GM12878 (cell line): ENCODE data around the gene RTN3. TPM values are rescaled to one million over a fixed set of nuclear protein-coding genes. Genes with fewer than 3 reads are reported as not detected.
A peak's percentile ranks its signal among the peaks of the same experiment; 100 is the strongest.

ENCODE experiments used
- ASH2L ChIP-seq: fragments of 300-600, 200-600 bp; sonication (generic); IDR thresholded peaks from 2 replicates; pipeline ENCODE4 v1.6.1; 2017; ENCODE audit warnings: low read depth, mild to moderate bottlenecking, borderline replicate concordance
- CREB1 ChIP-seq: IDR thresholded peaks from 2 replicates; pipeline ENCODE4 v1.6.1; 2012; ENCODE audit warnings: low read depth, mild to moderate bottlenecking, inconsistent platforms
- FOXK2 ChIP-seq: fragments of 450-650 bp; IDR thresholded peaks from 2 replicates; pipeline ENCODE4 v1.6.1; 2017; ENCODE audit warnings: mild to moderate bottlenecking, moderate library complexity
- IKZF2 ChIP-seq, 2 experiments: fragments of 450-650 bp; IDR thresholded peaks; 2 replicates each; pipeline ENCODE4 v1.6.1; 2017; ENCODE audit warnings: mild to moderate bottlenecking in 2 of 2, moderate library complexity in 2 of 2
- LARP7 ChIP-seq: fragments of 450-650 bp; IDR thresholded peaks from 2 replicates; pipeline ENCODE4 v1.6.1; 2017; ENCODE audit warnings: mild to moderate bottlenecking
- MTA3 ChIP-seq: IDR thresholded peaks from 2 replicates; pipeline ENCODE4 v1.6.1; 2012; ENCODE audit warnings: low read length, inconsistent platforms, borderline replicate concordance
- NR2F1 ChIP-seq: fragments of 450-650 bp; conservative IDR thresholded peaks from 2 replicates; pipeline ENCODE4 v1.6.1; 2017; ENCODE audit warnings: mild to moderate bottlenecking
- RB1 ChIP-seq: fragments of 450-650 bp; formaldehyde crosslinking; IDR thresholded peaks from 2 replicates; pipeline ENCODE4 v1.6.1; 2017; ENCODE audit warnings: mild to moderate bottlenecking, borderline replicate concordance
- RCOR1 ChIP-seq: conservative IDR thresholded peaks from 2 replicates; pipeline ENCODE4 v1.6.1; 2012; ENCODE audit warnings: low read depth, low read length, improper control_type of control experiment
- SIX5 ChIP-seq: IDR thresholded peaks from 2 replicates; pipeline ENCODE4 v1.6.1; 2011; ENCODE audit warnings: mild to moderate bottlenecking, low read depth, low read length, moderate library complexity; ENCODE audit not compliant: severe bottlenecking
- SMARCA5 ChIP-seq: fragments of 450-650 bp; IDR thresholded peaks from 2 replicates; pipeline ENCODE4 v1.6.1; 2017; ENCODE audit warnings: mild to moderate bottlenecking
- SUZ12 ChIP-seq: fragments of 200-600 bp; sonication (generic); IDR thresholded peaks from one replicate; pipeline ENCODE4 v1.6.1; 2018; ENCODE audit warnings: antibody characterized with exemption, mild to moderate bottlenecking; ENCODE audit not compliant: unreplicated experiment
- TAF1 ChIP-seq: IDR thresholded peaks from 2 replicates; pipeline ENCODE4 v1.6.1; 2011; ENCODE audit warnings: mild to moderate bottlenecking, low read depth, low read length, borderline replicate concordance
- TARDBP ChIP-seq: IDR thresholded peaks from 2 replicates; pipeline ENCODE4 v1.6.1; 2016; ENCODE audit warnings: borderline replicate concordance
- polyA plus RNA-seq, 11 experiments: library from polyadenylated mRNA; depleted of rRNA in 4 of 11; unstranded in 6 of 11; stranded (reverse) in 5 of 11; fragments of >200 nt; fragmentation: Nextera tagmentation in 4 of 11; fragmentation: Illumina TruSeq in 1 of 11; extraction: Ambion mirVana in 4 of 11; extraction: Trizol in 1 of 11; gene quantifications; 1 replicate in 1 of 11; 2 replicates in 10 of 11; pipeline versions ENCODE4 v1.2.1 to v1.2.3, GENCODE V29; 2011 to 2016; ENCODE audit warnings: inconsistent platforms in 2 of 11, missing spikeins in 2 of 11, low read depth in 1 of 11
- total RNA-seq, 4 experiments: library from RNA; depleted of rRNA in 3 of 4; stranded (reverse); fragments of >200 nt in 3 of 4; fragmentation: Illumina TruSeq in 1 of 4; extraction: Trizol in 1 of 4; gene quantifications; 2 replicates each; pipeline versions ENCODE4 v1.2.1 to v1.2.3, GENCODE V29; 2013 to 2021
- TF ChIP-seq, protein P1 (sequence below): fragments of 450-650 bp; IDR thresholded peaks from 2 replicates; pipeline ENCODE4 v1.6.1; 2017; ENCODE audit warnings: antibody characterized with exemption, mild to moderate bottlenecking, moderate library complexity
- TF ChIP-seq, protein P2 (sequence below): IDR thresholded peaks from 2 replicates; pipeline ENCODE4 v1.6.1; 2012; ENCODE audit warnings: low read depth, low read length, improper control_type of control experiment
- TF ChIP-seq, protein P3 (sequence below): fragments of 450-650 bp; IDR thresholded peaks from 2 replicates; pipeline ENCODE4 v1.6.1; 2017; ENCODE audit warnings: mild to moderate bottlenecking, moderate library complexity
- TF ChIP-seq, protein P4 (sequence below): IDR thresholded peaks from 2 replicates; pipeline ENCODE4 v1.6.1; 2012; ENCODE audit warnings: low read depth, low read length, improper control_type of control experiment
- TF ChIP-seq, protein P5 (sequence below): fragments of 450-650 bp; IDR thresholded peaks from 2 replicates; pipeline ENCODE4 v1.6.1; 2018; ENCODE audit warnings: borderline replicate concordance, mild to moderate bottlenecking; ENCODE audit not compliant: partially characterized antibody

RTN3 gene
- total and polyA plus RNA-seq, 10 of the 15 experiments (the other 5 are each of a cell fraction or from before 2014, with no cell fraction given), result 22.9 to 64.2 (median 47.0) TPM

DNA sequence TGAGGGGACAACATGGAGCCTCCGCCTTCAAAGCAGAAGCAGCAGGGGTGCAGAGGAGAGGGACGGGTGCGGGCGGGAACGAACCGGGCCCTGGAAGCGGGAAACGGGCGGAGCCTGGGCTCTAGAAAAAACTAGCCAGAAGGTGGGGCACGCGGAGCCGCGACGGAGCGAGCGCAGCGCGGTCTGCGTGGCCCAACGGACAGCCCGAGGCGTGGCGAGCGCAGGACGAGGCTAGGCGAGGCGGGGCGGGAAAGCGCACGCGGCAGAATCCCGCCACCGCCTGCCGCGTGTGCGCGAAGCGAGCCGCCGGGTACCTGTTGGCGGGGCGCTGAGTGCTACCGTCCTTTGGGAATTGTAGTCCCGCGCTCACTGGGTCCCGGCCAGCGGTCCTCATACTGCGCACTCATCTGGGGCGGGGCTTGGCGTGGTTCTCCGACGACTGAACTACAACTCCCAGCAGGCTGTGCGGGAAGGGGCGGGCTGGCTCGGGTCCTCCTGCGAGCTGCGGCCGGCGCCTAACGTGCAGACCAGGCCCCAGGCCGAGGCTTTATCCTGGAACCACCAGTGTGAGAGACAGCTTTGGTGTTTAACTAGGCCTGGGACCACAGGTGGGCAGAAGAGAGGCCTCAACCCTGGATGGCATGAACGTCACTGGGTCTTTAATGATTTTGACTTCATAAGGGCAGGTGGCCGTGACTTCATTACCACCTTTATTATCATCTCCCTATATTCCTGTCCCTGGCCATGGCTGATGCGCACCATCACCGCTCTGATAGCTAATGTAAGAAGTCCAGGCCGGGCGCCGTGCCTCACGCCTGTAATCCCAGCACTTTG is 9.8 kb upstream of the RTN3 start, which contains the start of gene ATL3 (continued):
- TF ChIP-seq MTA3 (no peak), SIX5 (peak; percentile 88), SMARCA5 (0 out of 2 replicates have a peak, but pooled peaks have one; percentile 15), IKZF2 (IDR thresholded peaks at IDR 0.05) (peak; percentile 3 to 20; a peak in 2 of 4 replicates), TAF1 (peak; percentile 15; the same call in 1 of the 2 replicates), RCOR1 (no peak), ASH2L (0 out of 2 replicates have a peak, but pooled peaks have one; percentile 28), TARDBP (0 out of 2 replicates have a peak, but pooled peaks have one; percentile 63), LARP7 (peak; percentile 94), FOXK2 (no peak), RB1 (peak; percentile 98), NR2F1 (no peak), CREB1 (peak; percentile 73), SUZ12 (no peak)
- TF ChIP-seq, protein P1, sequence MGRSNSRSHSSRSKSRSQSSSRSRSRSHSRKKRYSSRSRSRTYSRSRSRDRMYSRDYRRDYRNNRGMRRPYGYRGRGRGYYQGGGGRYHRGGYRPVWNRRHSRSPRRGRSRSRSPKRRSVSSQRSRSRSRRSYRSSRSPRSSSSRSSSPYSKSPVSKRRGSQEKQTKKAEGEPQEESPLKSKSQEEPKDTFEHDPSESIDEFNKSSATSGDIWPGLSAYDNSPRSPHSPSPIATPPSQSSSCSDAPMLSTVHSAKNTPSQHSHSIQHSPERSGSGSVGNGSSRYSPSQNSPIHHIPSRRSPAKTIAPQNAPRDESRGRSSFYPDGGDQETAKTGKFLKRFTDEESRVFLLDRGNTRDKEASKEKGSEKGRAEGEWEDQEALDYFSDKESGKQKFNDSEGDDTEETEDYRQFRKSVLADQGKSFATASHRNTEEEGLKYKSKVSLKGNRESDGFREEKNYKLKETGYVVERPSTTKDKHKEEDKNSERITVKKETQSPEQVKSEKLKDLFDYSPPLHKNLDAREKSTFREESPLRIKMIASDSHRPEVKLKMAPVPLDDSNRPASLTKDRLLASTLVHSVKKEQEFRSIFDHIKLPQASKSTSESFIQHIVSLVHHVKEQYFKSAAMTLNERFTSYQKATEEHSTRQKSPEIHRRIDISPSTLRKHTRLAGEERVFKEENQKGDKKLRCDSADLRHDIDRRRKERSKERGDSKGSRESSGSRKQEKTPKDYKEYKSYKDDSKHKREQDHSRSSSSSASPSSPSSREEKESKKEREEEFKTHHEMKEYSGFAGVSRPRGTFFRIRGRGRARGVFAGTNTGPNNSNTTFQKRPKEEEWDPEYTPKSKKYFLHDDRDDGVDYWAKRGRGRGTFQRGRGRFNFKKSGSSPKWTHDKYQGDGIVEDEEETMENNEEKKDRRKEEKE, result no peak
- TF ChIP-seq, protein P2, sequence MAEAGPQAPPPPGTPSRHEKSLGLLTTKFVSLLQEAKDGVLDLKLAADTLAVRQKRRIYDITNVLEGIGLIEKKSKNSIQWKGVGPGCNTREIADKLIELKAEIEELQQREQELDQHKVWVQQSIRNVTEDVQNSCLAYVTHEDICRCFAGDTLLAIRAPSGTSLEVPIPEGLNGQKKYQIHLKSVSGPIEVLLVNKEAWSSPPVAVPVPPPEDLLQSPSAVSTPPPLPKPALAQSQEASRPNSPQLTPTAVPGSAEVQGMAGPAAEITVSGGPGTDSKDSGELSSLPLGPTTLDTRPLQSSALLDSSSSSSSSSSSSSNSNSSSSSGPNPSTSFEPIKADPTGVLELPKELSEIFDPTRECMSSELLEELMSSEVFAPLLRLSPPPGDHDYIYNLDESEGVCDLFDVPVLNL, result peak; percentile 76; the same call in 1 of the 2 replicates
- TF ChIP-seq, protein P3, sequence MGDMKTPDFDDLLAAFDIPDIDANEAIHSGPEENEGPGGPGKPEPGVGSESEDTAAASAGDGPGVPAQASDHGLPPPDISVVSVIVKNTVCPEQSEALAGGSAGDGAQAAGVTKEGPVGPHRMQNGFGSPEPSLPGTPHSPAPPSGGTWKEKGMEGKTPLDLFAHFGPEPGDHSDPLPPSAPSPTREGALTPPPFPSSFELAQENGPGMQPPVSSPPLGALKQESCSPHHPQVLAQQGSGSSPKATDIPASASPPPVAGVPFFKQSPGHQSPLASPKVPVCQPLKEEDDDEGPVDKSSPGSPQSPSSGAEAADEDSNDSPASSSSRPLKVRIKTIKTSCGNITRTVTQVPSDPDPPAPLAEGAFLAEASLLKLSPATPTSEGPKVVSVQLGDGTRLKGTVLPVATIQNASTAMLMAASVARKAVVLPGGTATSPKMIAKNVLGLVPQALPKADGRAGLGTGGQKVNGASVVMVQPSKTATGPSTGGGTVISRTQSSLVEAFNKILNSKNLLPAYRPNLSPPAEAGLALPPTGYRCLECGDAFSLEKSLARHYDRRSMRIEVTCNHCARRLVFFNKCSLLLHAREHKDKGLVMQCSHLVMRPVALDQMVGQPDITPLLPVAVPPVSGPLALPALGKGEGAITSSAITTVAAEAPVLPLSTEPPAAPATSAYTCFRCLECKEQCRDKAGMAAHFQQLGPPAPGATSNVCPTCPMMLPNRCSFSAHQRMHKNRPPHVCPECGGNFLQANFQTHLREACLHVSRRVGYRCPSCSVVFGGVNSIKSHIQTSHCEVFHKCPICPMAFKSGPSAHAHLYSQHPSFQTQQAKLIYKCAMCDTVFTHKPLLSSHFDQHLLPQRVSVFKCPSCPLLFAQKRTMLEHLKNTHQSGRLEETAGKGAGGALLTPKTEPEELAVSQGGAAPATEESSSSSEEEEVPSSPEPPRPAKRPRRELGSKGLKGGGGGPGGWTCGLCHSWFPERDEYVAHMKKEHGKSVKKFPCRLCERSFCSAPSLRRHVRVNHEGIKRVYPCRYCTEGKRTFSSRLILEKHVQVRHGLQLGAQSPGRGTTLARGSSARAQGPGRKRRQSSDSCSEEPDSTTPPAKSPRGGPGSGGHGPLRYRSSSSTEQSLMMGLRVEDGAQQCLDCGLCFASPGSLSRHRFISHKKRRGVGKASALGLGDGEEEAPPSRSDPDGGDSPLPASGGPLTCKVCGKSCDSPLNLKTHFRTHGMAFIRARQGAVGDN, result peak; percentile 97
- TF ChIP-seq, protein P4, sequence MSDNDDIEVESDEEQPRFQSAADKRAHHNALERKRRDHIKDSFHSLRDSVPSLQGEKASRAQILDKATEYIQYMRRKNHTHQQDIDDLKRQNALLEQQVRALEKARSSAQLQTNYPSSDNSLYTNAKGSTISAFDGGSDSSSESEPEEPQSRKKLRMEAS, result peak; percentile 99
- TF ChIP-seq, protein P5, sequence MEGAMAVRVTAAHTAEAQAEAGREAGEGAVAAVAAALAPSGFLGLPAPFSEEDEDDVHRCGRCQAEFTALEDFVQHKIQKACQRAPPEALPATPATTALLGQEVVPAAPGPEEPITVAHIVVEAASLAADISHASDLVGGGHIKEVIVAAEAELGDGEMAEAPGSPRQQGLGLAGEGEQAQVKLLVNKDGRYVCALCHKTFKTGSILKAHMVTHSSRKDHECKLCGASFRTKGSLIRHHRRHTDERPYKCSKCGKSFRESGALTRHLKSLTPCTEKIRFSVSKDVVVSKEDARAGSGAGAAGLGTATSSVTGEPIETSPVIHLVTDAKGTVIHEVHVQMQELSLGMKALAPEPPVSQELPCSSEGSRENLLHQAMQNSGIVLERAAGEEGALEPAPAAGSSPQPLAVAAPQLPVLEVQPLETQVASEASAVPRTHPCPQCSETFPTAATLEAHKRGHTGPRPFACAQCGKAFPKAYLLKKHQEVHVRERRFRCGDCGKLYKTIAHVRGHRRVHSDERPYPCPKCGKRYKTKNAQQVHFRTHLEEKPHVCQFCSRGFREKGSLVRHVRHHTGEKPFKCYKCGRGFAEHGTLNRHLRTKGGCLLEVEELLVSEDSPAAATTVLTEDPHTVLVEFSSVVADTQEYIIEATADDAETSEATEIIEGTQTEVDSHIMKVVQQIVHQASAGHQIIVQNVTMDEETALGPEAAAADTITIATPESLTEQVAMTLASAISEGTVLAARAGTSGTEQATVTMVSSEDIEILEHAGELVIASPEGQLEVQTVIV, result no peak
